Measurements from ENCODE around the gene SECISBP2.

The SECISBP2 gene

DNA sequence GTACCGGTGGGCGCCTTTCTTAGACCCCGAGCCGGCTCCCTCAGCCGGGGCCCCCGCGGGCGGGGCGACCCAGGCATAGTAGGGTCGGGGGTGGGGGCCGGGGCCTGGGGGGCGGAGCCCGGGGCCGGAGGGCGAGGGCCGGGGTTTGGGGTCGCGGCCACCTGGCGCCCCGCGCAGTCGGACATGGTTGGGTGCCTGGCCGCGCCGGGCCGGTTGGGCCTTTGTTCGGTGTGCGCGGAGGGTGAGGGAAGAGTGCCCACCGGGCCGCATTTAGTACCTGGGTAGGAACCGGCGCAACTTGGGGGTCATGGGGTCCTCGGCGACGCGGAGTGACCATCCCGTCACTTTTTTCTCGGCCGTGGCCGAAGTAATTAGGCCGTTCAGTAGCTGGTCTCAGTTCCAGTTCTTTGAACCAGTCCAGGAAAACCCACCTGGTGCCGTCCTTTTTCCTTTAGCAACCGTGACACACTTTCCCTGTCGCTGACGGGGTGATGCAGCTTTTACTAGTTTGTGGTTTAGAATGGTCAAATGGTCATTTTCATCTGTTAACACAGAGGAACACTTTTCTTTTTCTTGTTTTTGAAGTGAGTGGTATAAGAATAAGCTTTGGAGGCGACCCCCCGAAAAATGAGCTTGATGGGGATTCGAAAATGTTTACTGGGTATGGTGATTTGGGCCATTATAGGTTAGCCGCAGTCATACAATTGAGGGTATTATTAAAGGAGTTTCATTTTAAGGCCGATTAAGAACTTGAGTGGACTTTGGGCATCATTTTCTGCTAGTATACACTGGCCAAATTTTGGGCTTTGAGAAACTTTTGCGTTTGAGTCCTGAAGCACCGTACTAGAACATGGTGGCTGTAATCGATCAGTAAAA lies 6.7 kb upstream of the SECISBP2 start:
- Histone ChIP-seq H3K4me1 (ENCODE audit: control insufficient read depth, insufficient read depth, low read length) (peaks cover 34% of the 10 kb centered on the region), H3K9ac (ENCODE audit: low read length) (peak overlapping the region; percentile 82), H3K4me3 (ENCODE audit: low read length) (peak overlapping the region; percentile 83), H3K36me3 (ENCODE audit: control insufficient read depth, insufficient read depth, low read length, severe bottlenecking) (peaks cover 6% of the 10 kb centered on the region), H3K9me3 (ENCODE audit: control insufficient read depth, low read length) (no peaks in the 10 kb centered on the region), H3K27me3 (replicated peaks; ENCODE audit: control insufficient read depth, insufficient read depth, low read length) (no peaks in the 10 kb centered on the region)
- peak; percentile 55 for DNase-seq (ENCODE audit: low read depth)

DNA sequence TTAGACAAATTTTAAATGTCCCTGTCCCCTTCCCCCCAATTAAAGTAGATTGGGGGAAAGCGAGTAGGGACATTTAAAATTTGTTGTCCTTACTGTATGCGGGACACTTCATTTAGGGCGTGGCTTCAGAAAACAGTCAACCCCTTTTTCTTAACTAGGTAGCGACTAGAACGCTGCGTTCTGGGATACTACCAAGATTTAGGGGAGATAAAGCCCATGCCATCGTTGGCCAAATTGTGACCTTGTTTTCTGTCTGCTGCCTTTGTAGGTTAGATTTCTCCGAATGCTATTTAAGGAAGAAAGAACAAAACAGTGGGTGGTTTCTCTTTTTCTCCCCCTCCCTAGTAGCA lies 6.1 kb upstream of the SECISBP2 start:
- Histone ChIP-seq H3K4me3 (ENCODE audit: low read length) (peak overlapping the region; percentile 83), H3K27me3 (replicated peaks; ENCODE audit: control insufficient read depth, insufficient read depth, low read length) (no peaks in the 10 kb centered on the region), H3K9me3 (ENCODE audit: control insufficient read depth, low read length) (no peaks in the 10 kb centered on the region), H3K9ac (ENCODE audit: low read length) (peak overlapping the region; percentile 82), H3K36me3 (ENCODE audit: control insufficient read depth, insufficient read depth, low read length, severe bottlenecking) (peaks cover 6% of the 10 kb centered on the region), H3K4me1 (ENCODE audit: control insufficient read depth, insufficient read depth, low read length) (peaks cover 37% of the 10 kb centered on the region)
- peak; percentile 67 for DNase-seq (ENCODE audit: low read depth)

GRCh38 chr9:89313842-89314241 lies 4.5 kb upstream of the SECISBP2 start:
- peaks cover 46% of the 10 kb centered on the region for H3K4me1 ChIP-seq (ENCODE audit: control insufficient read depth, insufficient read depth, low read length)
- peaks cover 6% of the 10 kb centered on the region for H3K36me3 ChIP-seq (ENCODE audit: control insufficient read depth, insufficient read depth, low read length, severe bottlenecking)
- no peak overlapping the region for H3K4me3 ChIP-seq (ENCODE audit: low read length)
- DNase-seq (ENCODE audit: low read depth), result peak; percentile 36
- no peaks in the 10 kb centered on the region for H3K9me3 ChIP-seq (ENCODE audit: control insufficient read depth, low read length)
- no peaks in the 10 kb centered on the region for H3K27me3 ChIP-seq (replicated peaks; ENCODE audit: control insufficient read depth, insufficient read depth, low read length)
- H3K9ac ChIP-seq (ENCODE audit: low read length), result no peak overlapping the region

GRCh38 chr9:89314955-89315354 lies 3.3 kb upstream of the SECISBP2 start:
- Histone ChIP-seq H3K27me3 (replicated peaks; ENCODE audit: control insufficient read depth, insufficient read depth, low read length) (no peaks in the 10 kb centered on the region), H3K9ac (ENCODE audit: low read length) (no peak overlapping the region), H3K9me3 (ENCODE audit: control insufficient read depth, low read length) (no peaks in the 10 kb centered on the region), H3K4me1 (ENCODE audit: control insufficient read depth, insufficient read depth, low read length) (peaks cover 45% of the 10 kb centered on the region), H3K36me3 (ENCODE audit: control insufficient read depth, insufficient read depth, low read length, severe bottlenecking) (peaks cover 6% of the 10 kb centered on the region), H3K4me3 (ENCODE audit: low read length) (no peak overlapping the region)
- DNase-seq (ENCODE audit: low read depth), result no peak

DNA sequence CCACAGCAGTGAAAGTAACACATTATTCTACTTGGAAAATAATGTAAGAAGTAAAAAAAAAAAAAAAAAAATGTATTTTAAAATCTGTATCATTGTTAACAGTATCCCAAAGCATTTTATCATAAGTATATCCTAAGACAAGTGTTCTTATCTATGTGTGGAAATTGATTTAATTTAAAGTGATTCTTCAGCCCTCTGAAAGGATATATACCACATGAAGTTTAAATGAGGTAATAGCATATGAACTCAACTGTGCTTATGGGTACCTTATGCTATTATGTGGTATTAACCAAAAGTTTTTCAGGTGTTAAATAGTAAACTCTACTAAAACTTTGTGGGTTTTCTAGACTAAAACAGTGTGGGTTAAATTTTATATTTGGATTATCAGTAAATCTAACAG lies 2.8 kb upstream of the SECISBP2 start:
- Histone ChIP-seq H3K4me1 (ENCODE audit: control insufficient read depth, insufficient read depth, low read length) (peaks cover 49% of the 10 kb centered on the region), H3K9me3 (ENCODE audit: control insufficient read depth, low read length) (no peaks in the 10 kb centered on the region), H3K9ac (ENCODE audit: low read length) (no peak overlapping the region), H3K36me3 (ENCODE audit: control insufficient read depth, insufficient read depth, low read length, severe bottlenecking) (peaks cover 6% of the 10 kb centered on the region), H3K27me3 (replicated peaks; ENCODE audit: control insufficient read depth, insufficient read depth, low read length) (no peaks in the 10 kb centered on the region), H3K4me3 (ENCODE audit: low read length) (no peak overlapping the region)
- DNase-seq (ENCODE audit: low read depth), result no peak

DNA sequence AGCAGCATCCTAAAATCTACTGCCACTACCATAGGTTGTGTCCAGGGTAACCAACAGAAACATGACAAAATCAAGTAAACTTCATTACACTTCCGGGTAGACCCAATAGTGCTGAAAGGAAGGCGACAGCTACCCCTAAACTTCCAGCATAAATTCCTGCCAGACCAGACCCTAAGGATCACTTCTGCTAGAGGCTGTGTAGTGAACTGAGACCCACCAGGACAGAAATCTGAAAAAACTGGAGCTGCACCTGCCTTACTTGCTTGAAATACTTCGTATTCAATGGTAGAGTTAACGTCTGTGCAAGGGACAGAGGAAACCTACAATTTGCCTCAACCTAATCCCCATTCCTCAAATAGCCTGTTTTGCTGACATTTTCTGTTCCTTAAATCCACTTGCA lies 1.0 kb upstream of the SECISBP2 start:
- H3K4me3 ChIP-seq (ENCODE audit: low read length), result peak overlapping the region; percentile 95
- peaks cover 51% of the 10 kb centered on the region for H3K4me1 ChIP-seq (ENCODE audit: control insufficient read depth, insufficient read depth, low read length)
- no peaks in the 10 kb centered on the region for H3K9me3 ChIP-seq (ENCODE audit: control insufficient read depth, low read length)
- peak overlapping the region; percentile 96 for H3K9ac ChIP-seq (ENCODE audit: low read length)
- peaks cover 6% of the 10 kb centered on the region for H3K36me3 ChIP-seq (ENCODE audit: control insufficient read depth, insufficient read depth, low read length, severe bottlenecking)
- no peak for DNase-seq (ENCODE audit: low read depth)
- H3K27me3 ChIP-seq (replicated peaks; ENCODE audit: control insufficient read depth, insufficient read depth, low read length), result no peaks in the 10 kb centered on the region

DNA sequence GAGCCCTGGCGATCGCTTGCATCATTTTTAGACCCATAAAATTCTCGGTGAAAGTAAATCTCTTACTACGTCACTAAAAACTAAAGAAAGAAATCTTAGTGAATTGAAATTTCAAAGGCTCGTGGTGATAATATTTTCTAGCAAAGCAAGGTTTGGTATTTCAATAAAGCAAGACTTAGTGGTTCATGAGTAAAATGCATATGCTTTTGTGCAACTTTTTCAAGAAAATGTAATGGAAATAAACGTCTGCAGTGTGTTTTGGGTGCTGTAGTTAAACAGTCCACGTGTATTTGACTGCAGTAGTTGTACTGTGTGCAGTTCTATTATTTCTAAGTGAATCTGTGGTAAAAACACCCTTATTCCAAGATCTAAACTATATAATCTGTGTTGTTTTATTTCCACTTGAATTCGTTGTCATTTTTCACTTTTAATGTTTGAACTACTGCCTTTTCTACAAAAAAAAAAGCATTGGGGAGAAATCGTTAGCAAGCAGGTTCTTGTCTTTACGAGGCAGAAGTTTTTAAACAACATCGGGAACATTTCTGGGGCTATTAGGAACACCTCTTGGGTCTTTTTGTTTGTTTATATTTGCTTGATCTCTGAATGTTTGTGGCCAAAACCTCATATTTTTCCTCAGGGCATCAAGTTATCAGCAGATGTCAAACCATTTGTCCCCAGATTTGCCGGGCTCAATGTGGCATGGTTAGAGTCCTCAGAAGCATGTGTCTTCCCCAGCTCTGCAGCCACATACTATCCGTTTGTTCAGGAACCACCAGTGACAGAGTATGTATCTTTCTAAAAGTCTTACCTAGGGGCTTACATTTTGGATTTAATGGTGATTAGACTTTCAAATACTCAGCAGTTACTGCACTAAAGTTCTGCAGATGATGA lies 960 bp downstream of the SECISBP2 start:
- Histone ChIP-seq H3K4me1 (ENCODE audit: control insufficient read depth, insufficient read depth, low read length) (peaks cover 34% of the 10 kb centered on the region), H3K9me3 (ENCODE audit: control insufficient read depth, low read length) (no peaks in the 10 kb centered on the region), H3K36me3 (ENCODE audit: control insufficient read depth, insufficient read depth, low read length, severe bottlenecking) (peaks cover 9% of the 10 kb centered on the region), H3K27me3 (replicated peaks; ENCODE audit: control insufficient read depth, insufficient read depth, low read length) (no peaks in the 10 kb centered on the region), H3K4me3 (ENCODE audit: low read length) (peak overlapping the region; percentile 95), H3K9ac (ENCODE audit: low read length) (peak overlapping the region; percentile 96)
- peak; percentile 40 for DNase-seq (ENCODE audit: low read depth)

DNA sequence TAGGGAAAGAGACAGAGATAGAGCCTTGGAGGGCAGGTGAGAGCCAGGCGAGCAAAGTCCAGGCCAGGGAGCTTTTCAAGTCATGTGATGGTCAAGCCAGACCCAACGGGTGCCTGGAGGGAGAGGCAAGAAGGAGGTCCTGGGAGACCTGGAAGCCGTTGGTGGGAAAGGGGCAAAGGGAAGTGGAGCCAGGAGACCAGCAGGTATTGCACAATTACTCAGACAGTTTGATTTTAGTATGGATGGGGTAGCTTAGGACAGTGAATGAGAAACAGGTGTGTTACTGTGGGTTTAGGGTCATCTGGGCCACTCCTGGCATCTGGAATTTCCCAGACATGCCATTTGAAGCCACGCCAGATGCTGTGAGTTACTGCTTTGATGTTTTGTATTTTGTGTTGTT lies 5.1 kb downstream of the SECISBP2 start:
- DNase-seq (ENCODE audit: low read depth), result peak; percentile 42
- Histone ChIP-seq H3K9me3 (ENCODE audit: control insufficient read depth, low read length) (no peaks in the 10 kb centered on the region), H3K27me3 (replicated peaks; ENCODE audit: control insufficient read depth, insufficient read depth, low read length) (no peaks in the 10 kb centered on the region), H3K36me3 (ENCODE audit: control insufficient read depth, insufficient read depth, low read length, severe bottlenecking) (peaks cover 24% of the 10 kb centered on the region), H3K4me3 (ENCODE audit: low read length) (no peak overlapping the region), H3K9ac (ENCODE audit: low read length) (no peak overlapping the region), H3K4me1 (ENCODE audit: control insufficient read depth, insufficient read depth, low read length) (peaks cover 14% of the 10 kb centered on the region)

DNA sequence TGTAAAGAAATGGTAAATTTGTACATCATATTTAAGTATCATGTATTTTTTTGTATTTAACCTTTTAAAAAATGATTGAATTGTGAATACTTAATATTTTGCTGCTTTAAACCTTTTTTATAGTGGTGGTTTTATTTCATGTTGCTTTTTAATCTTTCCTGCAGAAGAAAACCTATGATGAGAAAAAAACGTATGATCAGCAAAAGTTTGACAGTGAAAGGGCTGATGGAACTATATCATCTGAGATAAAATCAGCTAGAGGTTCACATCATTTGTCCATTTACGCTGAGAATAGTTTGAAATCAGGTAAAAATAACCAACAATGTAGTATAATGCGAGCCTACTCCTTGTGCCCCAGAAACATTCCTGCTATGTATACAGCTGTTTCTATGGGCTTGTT lies 7.4 kb downstream of the SECISBP2 start:
- DNase-seq (ENCODE audit: low read depth), result no peak
- Histone ChIP-seq H3K9ac (ENCODE audit: low read length) (no peak overlapping the region), H3K27me3 (replicated peaks; ENCODE audit: control insufficient read depth, insufficient read depth, low read length) (no peaks in the 10 kb centered on the region), H3K36me3 (ENCODE audit: control insufficient read depth, insufficient read depth, low read length, severe bottlenecking) (peaks cover 47% of the 10 kb centered on the region), H3K4me3 (ENCODE audit: low read length) (no peak overlapping the region), H3K9me3 (ENCODE audit: control insufficient read depth, low read length) (no peaks in the 10 kb centered on the region), H3K4me1 (ENCODE audit: control insufficient read depth, insufficient read depth, low read length) (peaks cover under 1% of the 10 kb centered on the region)

DNA sequence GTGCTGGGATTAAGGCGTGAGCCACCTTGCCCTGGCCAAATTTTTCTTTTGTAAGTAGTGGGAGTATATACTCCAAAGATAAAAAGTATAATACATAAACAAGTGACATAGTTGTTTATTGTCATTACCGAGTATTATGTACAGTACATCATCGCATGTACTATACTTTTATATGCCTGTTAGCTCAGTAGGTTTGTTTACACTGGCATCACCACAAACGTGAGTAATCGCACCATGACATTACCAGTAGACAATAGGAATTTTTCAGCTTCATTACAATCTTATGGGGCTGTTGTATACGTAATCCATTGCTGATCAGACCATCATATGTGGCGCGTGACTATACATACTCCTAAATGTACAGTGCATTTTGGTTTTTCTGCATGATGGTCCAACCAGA lies 9.8 kb downstream of the SECISBP2 start:
- no peaks in the 10 kb centered on the region for H3K4me1 ChIP-seq (ENCODE audit: control insufficient read depth, insufficient read depth, low read length)
- H3K4me3 ChIP-seq (ENCODE audit: low read length), result no peak overlapping the region
- no peak for DNase-seq (ENCODE audit: low read depth)
- no peaks in the 10 kb centered on the region for H3K9me3 ChIP-seq (ENCODE audit: control insufficient read depth, low read length)
- no peaks in the 10 kb centered on the region for H3K27me3 ChIP-seq (replicated peaks; ENCODE audit: control insufficient read depth, insufficient read depth, low read length)
- peaks cover 71% of the 10 kb centered on the region for H3K36me3 ChIP-seq (ENCODE audit: control insufficient read depth, insufficient read depth, low read length, severe bottlenecking)
- H3K9ac ChIP-seq (ENCODE audit: low read length), result no peak overlapping the region

- Histone ChIP-seq H3K4me3 (ENCODE audit: low read length) (no peak overlapping the region), H3K36me3 (ENCODE audit: control insufficient read depth, insufficient read depth, low read length, severe bottlenecking) (peaks cover 86% of the 10 kb centered on the region), H3K27me3 (replicated peaks; ENCODE audit: control insufficient read depth, insufficient read depth, low read length) (no peaks in the 10 kb centered on the region), H3K9ac (ENCODE audit: low read length) (no peak overlapping the region), H3K9me3 (ENCODE audit: control insufficient read depth, low read length) (no peaks in the 10 kb centered on the region), H3K4me1 (ENCODE audit: control insufficient read depth, insufficient read depth, low read length) (no peaks in the 10 kb centered on the region)
- DNase-seq (ENCODE audit: low read depth), result no peak
Observed at GRCh38 chr9:89329917-89330316, 11.6 kb downstream of the SECISBP2 start.
